Common myeloid progenitor, CD34-positive (primary cell): ENCODE data around the gene UGT1A6.
"Not testable (repeated sequence)": the region's sequence is repeated elsewhere in the genome, so short reads cannot be mapped to it uniquely, and the experiment has no call there.

Source experiments
- CTCF ChIA-PET: fragments of 350-600 bp; sonication (Branson Sonifier 250); formaldehyde crosslinking; loops from one replicate; lab custom pipeline; 2021; ENCODE audit warnings: antibody characterized with exemption; lab: Charles Lee
- POLR2A ChIA-PET: fragments of 350-600 bp; sonication (Branson Sonifier 250); formaldehyde crosslinking; loops from one replicate; lab custom pipeline; 2021; ENCODE audit warnings: antibody characterized with exemption; lab: Charles Lee
- DNase-seq, 3 donors: peaks; one replicate each; pipeline versions ENCODE4 v3.0.0 to v3.0.0-alpha.2; 2013
- H3K27ac ChIP-seq, 2 experiments: 1 replicate in 1 of 2; 2 replicates in 1 of 2; pipeline ENCODE4 v1.7.0; 2013; ENCODE audit warnings: inconsistent platforms in 2 of 2, low read length in 2 of 2, mild to moderate bottlenecking in 2 of 2, low read depth in 1 of 2, moderate library complexity in 1 of 2; ENCODE audit not compliant: severe bottlenecking in 2 of 2, insufficient read depth in 1 of 2, poor library complexity in 1 of 2
- H3K27me3 ChIP-seq, 5 experiments: replicated peaks in 2 of 5; 1 replicate in 3 of 5; 2 replicates in 2 of 5; pipeline versions ENCODE4 v1.6.1 to v1.7.0; 2013; ENCODE audit warnings: low read length in 4 of 5, mild to moderate bottlenecking in 2 of 5, moderate library complexity in 2 of 5, inconsistent platforms in 1 of 5; ENCODE audit not compliant: insufficient read depth in 5 of 5, control insufficient read depth in 4 of 5
- H3K36me3 ChIP-seq, 4 experiments: 1 replicate in 2 of 4; 2 replicates in 2 of 4; pipeline versions ENCODE4 v1.6.1 to v1.7.0; 2013; ENCODE audit warnings: low read length in 3 of 4, control low read depth in 1 of 4, mild to moderate bottlenecking in 1 of 4; ENCODE audit not compliant: control insufficient read depth in 4 of 4, insufficient read depth in 4 of 4
- H3K4me1 ChIP-seq, 4 experiments: 1 replicate in 3 of 4; 2 replicates in 1 of 4; pipeline versions ENCODE4 v1.6.1 to v1.7.1; 2013; ENCODE audit warnings: low read length in 3 of 4, mild to moderate bottlenecking in 3 of 4, control low read depth in 1 of 4, inconsistent platforms in 1 of 4, moderate library complexity in 1 of 4; ENCODE audit not compliant: control insufficient read depth in 4 of 4, insufficient read depth in 4 of 4; ENCODE audit errors: control extremely low read depth in 1 of 4
- H3K4me3 ChIP-seq, 7 experiments: 1 replicate in 4 of 7; 2 replicates in 3 of 7; pipeline versions ENCODE4 v1.5.1 to v1.7.0; 2013; ENCODE audit warnings: mild to moderate bottlenecking in 7 of 7, low read length in 6 of 7, moderate library complexity in 6 of 7, inconsistent platforms in 2 of 7, low read depth in 2 of 7, control low read depth in 1 of 7; ENCODE audit not compliant: insufficient read depth in 4 of 7, control insufficient read depth in 1 of 7; ENCODE audit errors: extremely low read depth in 1 of 7
- H3K9me3 ChIP-seq, 5 experiments: 1 replicate in 4 of 5; 2 replicates in 1 of 5; pipeline versions ENCODE4 v1.6.1 to v1.7.1; 2013; ENCODE audit warnings: low read length in 4 of 5, mild to moderate bottlenecking in 2 of 5, inconsistent platforms in 1 of 5, low read depth in 1 of 5, moderate library complexity in 1 of 5; ENCODE audit not compliant: control insufficient read depth in 4 of 5, insufficient read depth in 2 of 5; ENCODE audit errors: control extremely low read depth in 1 of 5
- WGBS: methylation state at CpG from one replicate; pipeline ENCODE4 v1.1.5; 2013; ENCODE audit not compliant: insufficient coverage; 5-methylcytosine and 5-hydroxymethylcytosine counted together

Gene UGT1A6

DNA sequence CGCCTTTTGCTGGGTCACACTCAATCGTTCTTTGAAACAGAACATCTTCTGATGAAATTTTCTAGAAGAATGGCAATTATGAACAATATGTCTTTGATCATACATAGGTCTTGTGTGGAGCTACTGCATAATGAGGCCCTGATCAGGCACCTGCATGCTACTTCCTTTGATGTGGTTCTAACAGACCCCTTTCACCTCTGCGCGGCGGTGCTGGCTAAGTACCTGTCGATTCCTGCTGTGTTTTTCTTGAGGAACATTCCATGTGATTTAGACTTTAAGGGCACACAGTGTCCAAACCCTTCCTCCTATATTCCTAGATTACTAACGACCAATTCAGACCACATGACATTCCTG is 20.5 kb downstream of the UGT1A6 start:
- ChIA-PET POLR2A (no interaction called here), CTCF (no interaction called here)
- DNase-seq: no peak
- H3K27me3 ChIP-seq: peaks cover 0 to 4% (median 2%) of the 10 kb centered on the region in 5 experiments
- H3K4me3 ChIP-seq: no peak overlapping the region
- WGBS: 87% methylated on average over 4 of the region's 7 CpGs
- H3K27ac ChIP-seq: no peak overlapping the region
- H3K36me3 ChIP-seq: no peaks in the 10 kb centered on the region
- H3K4me1 ChIP-seq: no peaks in the 10 kb centered on the region
- no peaks in the 10 kb centered on the region for H3K9me3 ChIP-seq

DNA sequence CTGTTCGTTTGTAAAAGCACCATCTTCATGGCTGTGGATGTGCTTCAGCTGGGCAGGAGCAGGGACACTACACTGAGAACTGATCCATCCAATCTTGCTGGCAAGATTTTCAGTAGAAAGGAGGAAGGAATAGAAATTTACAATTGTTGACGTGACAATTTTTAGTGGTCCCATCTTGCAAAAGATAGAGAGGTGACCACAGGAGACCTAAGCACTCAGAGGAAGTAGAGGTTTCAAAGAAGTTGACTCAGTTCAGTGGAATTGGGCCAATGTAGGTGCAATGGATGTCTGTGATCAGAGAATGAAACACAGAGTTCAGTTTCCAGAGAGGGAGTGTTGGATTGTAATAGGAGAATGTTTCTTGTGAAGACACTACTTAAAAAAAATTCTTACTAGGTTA is 21.4 kb downstream of the UGT1A6 start:
- Histone ChIP-seq H3K27ac (no peak overlapping the region), H3K36me3 (no peaks in the 10 kb centered on the region), H3K4me1 (no peaks in the 10 kb centered on the region), H3K27me3 (peaks cover 0 to 4% (median 2%) of the 10 kb centered on the region in 5 experiments), H3K4me3 (no peak overlapping the region), H3K9me3 (no peaks in the 10 kb centered on the region)
- WGBS: 74% methylated on average over 2 of the region's 2 CpGs
- ChIA-PET CTCF (no interaction called here), POLR2A (no interaction called here)
- DNase-seq: peak in 2 of 3 donors; percentile 4 to 13

DNA sequence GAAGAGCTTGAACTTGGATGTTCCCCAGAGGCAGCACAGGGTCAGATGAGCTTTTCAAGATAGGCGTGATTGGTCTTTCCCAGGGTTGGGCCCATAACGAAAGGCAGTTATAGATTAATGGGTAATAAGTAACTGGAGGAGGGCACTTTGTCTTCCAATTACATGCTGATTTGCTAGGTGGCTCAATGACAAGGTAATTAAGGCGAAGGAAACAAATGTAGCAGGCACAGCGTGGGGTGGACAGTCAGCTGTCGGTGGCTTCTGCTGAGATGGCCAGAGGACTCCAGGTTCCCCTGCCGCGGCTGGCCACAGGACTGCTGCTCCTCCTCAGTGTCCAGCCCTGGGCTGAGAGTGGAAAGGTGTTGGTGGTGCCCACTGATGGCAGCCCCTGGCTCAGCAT is 25.9 kb downstream of the UGT1A6 start, which contains the start of gene UGT1A4:
TSS of gene UGT1A4 (plus strand) at position 185 of the 400 bp plus-strand sequence. CDS start at position 270, 85 bp downstream.
- Histone ChIP-seq H3K4me3 (no peak within 1 kb of the TSS), H3K27me3 (peaks cover 0 to 4% (median 2%) of the 10 kb centered on the region in 5 experiments), H3K9me3 (no peaks in the 10 kb centered on the region), H3K27ac (no peak within 1 kb of the TSS), H3K4me1 (no peaks in the 10 kb centered on the region), H3K36me3 (no peaks in the 10 kb centered on the region)
- POLR2A ChIA-PET: no interaction called here
- DNase-seq: no peak
- CTCF ChIA-PET: no interaction called here
- 96% methylated on average over 7 of the region's 7 CpGs for WGBS

DNA sequence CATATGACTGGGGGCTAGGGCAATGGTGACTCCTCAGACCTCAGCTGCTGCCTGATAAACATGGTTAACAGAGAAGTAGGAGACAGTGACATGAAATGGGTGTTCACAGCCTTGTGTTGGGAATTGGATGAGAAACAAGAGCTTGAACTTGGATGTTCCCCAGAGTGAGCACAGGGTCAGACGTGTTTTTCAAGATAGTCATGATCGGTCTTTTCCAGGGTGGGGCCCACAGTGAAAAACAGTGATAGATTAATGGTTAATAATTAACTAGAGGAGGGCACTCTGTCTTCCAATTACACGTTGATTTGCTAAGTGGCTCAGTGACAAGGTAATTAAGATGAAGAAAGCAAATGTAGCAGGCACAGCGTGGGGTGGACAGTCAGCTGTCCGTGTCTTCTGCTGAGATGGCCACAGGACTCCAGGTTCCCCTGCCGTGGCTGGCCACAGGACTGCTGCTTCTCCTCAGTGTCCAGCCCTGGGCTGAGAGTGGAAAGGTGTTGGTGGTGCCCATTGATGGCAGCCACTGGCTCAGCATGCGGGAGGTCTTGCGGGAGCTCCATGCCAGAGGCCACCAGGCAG is 36.1 kb downstream of the UGT1A6 start, which contains the start of gene UGT1A3:
TSS of gene UGT1A3 (plus strand) at position 320 of the 579 bp plus-strand sequence. CDS start at position 405, 85 bp downstream.
- Histone ChIP-seq H3K9me3 (peaks cover 0 to 2% (median 0%) of the 10 kb centered on the region in 5 experiments), H3K4me3 (no peak within 1 kb of the TSS), H3K4me1 (no peaks in the 10 kb centered on the region), H3K36me3 (no peaks in the 10 kb centered on the region), H3K27me3 (peaks cover 0 to 2% (median 0%) of the 10 kb centered on the region in 5 experiments), H3K27ac (no peak within 1 kb of the TSS)
- POLR2A ChIA-PET: no interaction called here
- 92% methylated on average over 8 of the region's 8 CpGs for WGBS
- CTCF ChIA-PET: interaction anchor here (1.0 kb wide), 1 partner anchor 37 kb away, joined by 3 read pairs; the partner anchor contains the start of gene UGT1A6
- DNase-seq: no peak

DNA sequence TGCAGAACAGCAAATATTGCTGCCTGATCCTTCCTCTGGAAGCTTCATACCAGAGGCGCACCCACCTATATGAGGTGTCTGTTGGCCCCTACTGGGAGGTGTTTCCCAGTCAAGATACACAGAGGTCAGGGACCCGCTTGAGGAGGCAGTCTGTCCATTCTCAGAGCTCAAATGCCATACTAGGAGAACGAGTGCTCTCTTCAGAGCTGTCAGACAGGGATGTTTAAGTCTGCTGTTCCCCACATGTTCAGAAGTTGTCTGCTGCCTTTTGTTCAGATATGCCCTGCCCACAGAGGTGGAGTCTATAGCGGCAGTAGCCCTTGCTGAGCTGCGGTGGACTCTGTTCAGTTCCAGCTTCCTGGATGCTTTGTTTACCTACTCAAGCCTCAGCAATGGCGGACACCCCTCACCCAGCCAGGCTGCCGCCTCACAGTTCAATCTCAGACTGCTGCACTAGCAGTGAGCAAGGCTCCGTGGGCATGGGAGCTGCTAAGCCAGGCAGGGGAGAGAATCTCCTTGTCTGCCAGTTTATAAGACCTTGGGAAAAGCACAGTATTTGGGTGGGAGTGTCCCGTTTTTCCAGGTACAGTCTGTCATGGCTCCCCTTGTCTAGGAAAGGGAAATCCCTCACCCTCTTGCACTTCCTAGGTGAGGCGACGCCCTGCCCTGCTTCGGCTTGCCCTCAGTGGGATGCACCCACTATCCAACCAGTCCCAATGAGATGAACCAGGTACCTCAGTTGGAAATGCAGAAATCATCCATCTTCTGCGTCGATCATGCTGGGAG is 44.4 kb downstream of the UGT1A6 start:
- H3K27me3 ChIP-seq, POLR2A ChIA-PET, H3K36me3 ChIP-seq, CTCF ChIA-PET, DNase-seq, H3K9me3 ChIP-seq, H3K4me1 ChIP-seq, H3K27ac ChIP-seq, H3K4me3 ChIP-seq: not testable (repeated sequence)
- 96% methylated on average over 12 of the region's 14 CpGs for WGBS

DNA sequence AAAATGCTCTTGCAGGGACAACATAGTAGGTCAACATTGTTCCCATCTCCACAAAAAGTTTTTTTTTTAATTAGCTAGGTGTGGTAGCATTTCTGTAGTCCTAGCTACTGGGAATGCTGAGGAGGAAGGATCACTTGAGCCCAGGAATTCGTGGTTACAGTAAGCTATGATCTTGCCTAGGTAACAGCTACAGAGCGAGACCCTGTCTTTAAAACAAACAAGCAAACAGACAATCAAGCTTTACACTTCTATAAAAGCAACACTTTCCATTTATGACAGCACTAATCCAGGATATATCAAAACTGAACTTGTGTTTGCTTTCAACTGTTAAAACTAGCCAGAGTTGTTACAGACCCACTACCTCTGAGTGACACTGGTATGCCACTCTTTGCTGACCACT is 48.2 kb downstream of the UGT1A6 start:
- Histone ChIP-seq H3K4me1 (no peaks in the 10 kb centered on the region), H3K27me3 (peaks cover 0 to 6% (median 0%) of the 10 kb centered on the region in 5 experiments), H3K4me3 (no peak overlapping the region), H3K27ac (no peak overlapping the region), H3K36me3 (no peaks in the 10 kb centered on the region), H3K9me3 (peaks cover 0 to 3% (median 0%) of the 10 kb centered on the region in 5 experiments)
- ChIA-PET CTCF (no interaction called here), POLR2A (no interaction called here)
- no peak for DNase-seq
- 100% methylated on average over 1 of the region's 2 CpGs for WGBS
